ENCODE measurements around the gene ZFHX3.

The ZFHX3 gene

GRCh38 chr16:72857834-72858664 lies 189.9 kb downstream of the ZFHX3 start:
- no peak for TF ChIP-seq CTCF (IDR thresholded peaks at IDR 0.05; ENCODE audit: control extremely low read depth, extremely low read depth, low read depth, missing control alignments)

GRCh38 chr16:72856797-72857196 lies 191.1 kb downstream of the ZFHX3 start:
- CTCF ChIA-PET, result interaction anchor here (0.8 to 9.4 kb wide), 24 partner anchors 10 to 1021 kb away, joined by 3 to 94 read pairs (median 5); no protein-coding TSS in a partner anchor
- POLR2A ChIA-PET, result interaction anchor here (0.7 kb wide), 1 partner anchor 24 kb away, joined by 3 read pairs; no protein-coding TSS in a partner anchor
- peak; percentile 47 for TF ChIP-seq CTCF (IDR thresholded peaks at IDR 0.05; ENCODE audit: control extremely low read depth, extremely low read depth, low read depth, missing control alignments)
- peak; percentile 53 for DNase-seq (ENCODE audit: extremely low spot score)

More at GRCh38 chr16:72857834-72858664, 189.9 kb downstream of the ZFHX3 start:
- ChIA-PET CTCF (interaction anchor here (0.7 to 9.4 kb wide), 13 partner anchors 11 to 733 kb away, joined by 3 to 94 read pairs (median 6); no protein-coding TSS in a partner anchor), POLR2A (no interaction called here)
- no peak for DNase-seq (ENCODE audit: extremely low spot score)

- ChIA-PET POLR2A (no interaction called here), CTCF (interaction anchor here (1.4 to 9.4 kb wide), 4 partner anchors 8 to 454 kb away, joined by 3 to 94 read pairs (median 18); no protein-coding TSS in a partner anchor)
- TF ChIP-seq CTCF (IDR thresholded peaks at IDR 0.05; ENCODE audit: control extremely low read depth, extremely low read depth, low read depth, missing control alignments), result no peak
- DNase-seq (ENCODE audit: extremely low spot score), result no peak
Measured at GRCh38 chr16:72854267-72854959, 193.5 kb downstream of the ZFHX3 start.

- POLR2A ChIA-PET, result no interaction called here
- TF ChIP-seq CTCF (IDR thresholded peaks at IDR 0.05; ENCODE audit: control extremely low read depth, extremely low read depth, low read depth, missing control alignments), result no peak
- no peak for DNase-seq (ENCODE audit: extremely low spot score)
- CTCF ChIA-PET, result interaction anchor here (1.4 to 9.4 kb wide), 2 partner anchors 13 to 19 kb away, joined by 3 to 94 read pairs; no protein-coding TSS in a partner anchor
Measured at GRCh38 chr16:72853575-72854266, 194.2 kb downstream of the ZFHX3 start.

- ChIA-PET POLR2A (no interaction called here), CTCF (interaction anchor here (1.0 to 9.4 kb wide), 4 partner anchors 11 to 352 kb away, joined by 3 to 94 read pairs (median 3); no protein-coding TSS in a partner anchor)
- no peak for DNase-seq (ENCODE audit: extremely low spot score)
- no peak for TF ChIP-seq CTCF (IDR thresholded peaks at IDR 0.05; ENCODE audit: control extremely low read depth, extremely low read depth, low read depth, missing control alignments)
Measured at GRCh38 chr16:72852421-72852820, 195.5 kb downstream of the ZFHX3 start.

GRCh38 chr16:72850853-72851252 lies 197.1 kb downstream of the ZFHX3 start:
- no peak for DNase-seq (ENCODE audit: extremely low spot score)
- ChIA-PET CTCF (interaction anchor here (1.1 to 9.4 kb wide), 2 partner anchors 16 to 55 kb away, joined by 3 to 94 read pairs; no protein-coding TSS in a partner anchor), POLR2A (no interaction called here)
- TF ChIP-seq CTCF (IDR thresholded peaks at IDR 0.05; ENCODE audit: control extremely low read depth, extremely low read depth, low read depth, missing control alignments), result no peak

Measured in GM10248 (cell line).